Inflammatory macrophage (primary cell): ENCODE measurements around the gene GABRP.

Experiments
- DNase-seq, 2 donors: peaks; one replicate each; pipeline ENCODE4 v3.0.0-alpha.2; 2020 to 2022

GABRP gene

DNA sequence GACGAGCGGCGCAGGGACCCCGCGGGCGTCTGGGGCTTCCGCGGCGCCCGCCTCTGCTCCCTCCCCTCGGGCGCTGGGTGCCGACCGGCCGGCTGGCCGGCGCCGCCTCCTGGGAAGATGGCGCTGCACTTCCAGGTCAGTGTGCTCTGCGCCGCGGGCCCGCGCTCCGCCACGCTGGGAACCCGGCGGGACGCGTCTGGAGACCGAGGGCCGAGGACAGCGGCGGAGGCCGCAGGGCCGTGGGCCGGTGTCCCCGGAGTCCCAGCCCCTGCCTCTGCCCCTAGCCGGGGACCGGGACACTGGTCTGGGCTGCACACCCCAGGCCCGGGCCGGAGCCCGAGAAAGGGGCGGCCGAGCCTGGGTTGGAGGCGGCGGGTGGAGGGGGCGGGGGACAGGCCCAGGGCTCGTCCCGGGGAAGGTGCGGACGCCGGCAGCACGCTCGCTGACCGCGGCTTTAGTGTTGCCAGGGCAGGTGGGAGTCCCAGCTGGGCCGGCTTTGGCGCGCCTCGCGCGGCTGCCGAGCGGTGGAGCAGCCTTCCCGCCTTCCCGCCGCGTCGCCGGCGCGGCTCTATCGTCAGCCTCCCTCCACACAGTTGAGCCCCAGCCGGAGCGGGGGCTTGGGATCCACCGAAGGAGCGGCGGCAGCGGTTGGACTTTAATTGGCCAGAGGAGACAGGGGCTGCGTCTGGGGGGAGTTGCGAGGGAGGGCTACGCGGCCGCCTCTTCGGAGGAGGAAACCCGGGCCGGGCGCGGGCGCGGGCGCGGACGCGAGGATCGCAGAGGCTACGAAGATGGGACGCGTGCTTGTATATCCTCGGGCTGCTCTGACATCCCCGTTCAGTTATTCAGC is 78.6 kb downstream of the GABRP start, which contains the start of gene RANBP17:
TSS of gene RANBP17 (plus strand) at position 102 of the 850 bp plus-strand sequence.
- DNase-seq = peak; percentile 47 to 64

DNA sequence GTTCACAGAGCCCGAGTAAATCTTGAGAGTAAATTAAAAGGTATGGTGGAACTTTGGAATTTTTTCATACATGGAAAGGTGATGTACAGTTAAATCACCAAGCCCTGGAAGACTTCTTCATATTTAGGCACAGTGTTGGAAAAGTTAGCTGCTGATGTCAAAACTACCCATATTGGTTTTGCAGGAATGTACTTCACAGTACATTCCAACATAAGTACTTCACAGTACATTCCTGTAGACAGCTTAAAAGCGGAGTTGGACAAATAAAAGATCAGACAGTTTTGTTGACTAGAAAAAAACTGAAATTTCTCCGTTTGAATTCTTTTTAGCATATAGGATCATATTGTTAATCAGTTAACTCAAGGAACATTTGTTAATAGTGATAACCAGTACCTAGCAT is 80.1 kb downstream of the GABRP start:
- DNase-seq = no peak
